K562 (cell line): ENCODE data around the gene EVC. TPM values are rescaled to one million over a fixed set of nuclear protein-coding genes. Genes with fewer than 3 reads are reported as not detected.

Source experiments
- ATAC-seq: fragments of 200-7000 bp; cut with Tn5 transposase; 3 replicates; pipeline ENCODE4 v1.9.1; 2020; ENCODE audit warnings: moderate library complexity
- BruUV-seq: library from RNA; stranded (reverse); fragments of 400-500 nt; replicated peaks from 2 replicates; lab custom pipeline; 2021; lab: Mats Ljungman, UMichigan
- CTCF ChIA-PET: fragments of 300-600 bp; formaldehyde crosslinking; extraction: SDS; loops from one replicate; lab custom pipeline; 2021; ENCODE audit warnings: low intra/inter-chr PET ratio; lab: Yijun Ruan, JAX
- POLR2A ChIA-PET: fragments of 300-600, 350-650 bp; sonication (Branson Sonifier 250); formaldehyde crosslinking; extraction: SDS; loops from one replicate; lab custom pipeline; 2021; ENCODE audit warnings: antibody characterized with exemption, inconsistent platforms; lab: Yijun Ruan, JAX
- DNase-seq, 4 experiments: peaks; one replicate each; pipeline versions ENCODE4 v3.0.0 to v3.0.0-alpha.2; 2011 to 2018; ENCODE audit warnings: low spot score in 3 of 4, mixed read lengths in 3 of 4; ENCODE audit errors: extremely low read depth in 1 of 4
- FAIRE-seq: peaks from 2 replicates; lab custom pipeline; 2011; peaks lifted over from hg19 to GRCh38; lab: Jason Lieb, UNC
- H2AFZ ChIP-seq: 2 replicates; pipeline ENCODE4 v1.6.0; 2011; ENCODE audit warnings: low read depth, low read length, control low read depth, inconsistent platforms
- H3K27ac ChIP-seq: fragments of 200-600 bp; 3 replicates; pipeline ENCODE4 v1.8.0; 2011; ENCODE audit warnings: low read depth, mild to moderate bottlenecking, control low read depth, inconsistent platforms, low read length, moderate library complexity, mixed read lengths; ENCODE audit errors: extremely low read depth
- H3K27me3 ChIP-seq, 2 experiments: fragments of 300-600 bp in 1 of 2; 2 replicates in 1 of 2; 3 replicates in 1 of 2; pipeline versions ENCODE4 v1.6.0 to v1.8.0; 2011; ENCODE audit warnings: inconsistent platforms in 2 of 2, low read length in 2 of 2, mild to moderate bottlenecking in 1 of 2, mixed read lengths in 1 of 2, moderate library complexity in 1 of 2; ENCODE audit not compliant: control insufficient read depth in 2 of 2, insufficient read depth in 2 of 2
- H3K36me3 ChIP-seq: fragments of 300-600 bp; 3 replicates; pipeline ENCODE4 v1.8.0; 2011; ENCODE audit warnings: mild to moderate bottlenecking, low read length, inconsistent platforms; ENCODE audit not compliant: control insufficient read depth, insufficient read depth
- H3K4me1 ChIP-seq, 2 experiments: fragments of 200-600 bp in 1 of 2; replicated peaks in 1 of 2; 2 replicates in 1 of 2; 3 replicates in 1 of 2; pipeline versions ENCODE4 v1.5.1 to v1.8.0; 2011; ENCODE audit warnings: inconsistent platforms in 2 of 2, low read length in 2 of 2, mild to moderate bottlenecking in 1 of 2, mixed read lengths in 1 of 2, moderate library complexity in 1 of 2; ENCODE audit not compliant: control insufficient read depth in 2 of 2, insufficient read depth in 2 of 2
- H3K4me2 ChIP-seq: 2 replicates; pipeline ENCODE4 v1.6.1; 2011; ENCODE audit warnings: low read length, control low read depth, inconsistent platforms, mixed read lengths; ENCODE audit not compliant: insufficient read depth
- H3K4me3 ChIP-seq: fragments of 200-600 bp; sonication (generic), shearing (Covaris generic); 2 replicates; pipeline ENCODE4 v1.5.1; 2016; ENCODE audit warnings: control low read depth, inconsistent platforms
- H3K79me2 ChIP-seq: fragments of 200-600 bp; 3 replicates; pipeline ENCODE4 v1.8.0; 2011; ENCODE audit warnings: low read length, inconsistent platforms; ENCODE audit not compliant: control insufficient read depth, insufficient read depth
- H3K9ac ChIP-seq, 2 experiments: 2 replicates each; pipeline versions ENCODE4 v1.6.0 to v1.6.1; 2011; ENCODE audit warnings: low read depth in 2 of 2, low read length in 2 of 2, control low read depth in 1 of 2, inconsistent platforms in 1 of 2, mild to moderate bottlenecking in 1 of 2, mixed read lengths in 1 of 2; ENCODE audit not compliant: insufficient read depth in 1 of 2
- H3K9me1 ChIP-seq: one replicate; pipeline ENCODE4 v1.6.0; 2011; ENCODE audit warnings: inconsistent platforms, mild to moderate bottlenecking, low read length, moderate library complexity; ENCODE audit not compliant: control insufficient read depth, insufficient read depth
- H3K9me3 ChIP-seq: replicated peaks from 2 replicates; pipeline ENCODE4 v1.5.1; 2011; ENCODE audit warnings: low read depth, low read length, inconsistent platforms; ENCODE audit not compliant: control insufficient read depth, insufficient read depth
- H4K20me1 ChIP-seq: replicated peaks from 2 replicates; pipeline ENCODE4 v1.6.1; 2011; ENCODE audit warnings: low read length, inconsistent platforms, mixed read lengths; ENCODE audit not compliant: control insufficient read depth, insufficient read depth
- BRD4 ChIP-seq: fragments of 200-600 bp; sonication (generic); IDR thresholded peaks from 2 replicates; pipeline ENCODE4 v1.6.1; 2017; ENCODE audit warnings: inconsistent platforms
- E2F1 ChIP-seq: sonication (generic); formaldehyde crosslinking; IDR thresholded peaks from 2 replicates; pipeline ENCODE4 v1.8.1; 2023; ENCODE audit warnings: mild to moderate bottlenecking, missing genetic modification reagents, moderate library complexity
- GATAD2B ChIP-seq: fragments of 450-650 bp; IDR thresholded peaks from 2 replicates; pipeline ENCODE4 v1.6.1; 2017; ENCODE audit warnings: mild to moderate bottlenecking, borderline replicate concordance
- GTF2F1 ChIP-seq: IDR thresholded peaks from 2 replicates; pipeline ENCODE4 v1.6.1; 2011; ENCODE audit warnings: low read depth, low read length, improper control_type of control experiment
- HNRNPK ChIP-seq: fragments of 200-400 bp; formaldehyde crosslinking; IDR thresholded peaks from one replicate; pipeline ENCODE4 v1.6.1; 2018; ENCODE audit warnings: mild to moderate bottlenecking, low read depth, low read length; ENCODE audit not compliant: poor library complexity, severe bottlenecking
- HNRNPLL ChIP-seq: fragments of 200-400 bp; formaldehyde crosslinking; IDR thresholded peaks from 2 replicates; pipeline ENCODE4 v1.6.1; 2017; ENCODE audit warnings: low read length, low read depth, mild to moderate bottlenecking; ENCODE audit not compliant: poor library complexity, severe bottlenecking
- MEIS2 ChIP-seq: fragments of 450-650 bp; IDR thresholded peaks from 2 replicates; pipeline ENCODE4 v1.6.1; 2014; ENCODE audit warnings: mild to moderate bottlenecking; ENCODE audit not compliant: partially characterized antibody
- RERE ChIP-seq: sonication (generic); formaldehyde crosslinking; IDR thresholded peaks from 2 replicates; pipeline ENCODE4 v1.8.0; 2023; ENCODE audit warnings: missing genetic modification reagents, mild to moderate bottlenecking, borderline replicate concordance
- SREBF2 ChIP-seq: sonication (generic); formaldehyde crosslinking; IDR thresholded peaks from 2 replicates; pipeline ENCODE4 v1.4.0; 2020; ENCODE audit warnings: mild to moderate bottlenecking, missing genetic modification reagents
- WHSC1 ChIP-seq: IDR thresholded peaks from one replicate; pipeline ENCODE4 v1.6.1; 2012; ENCODE audit warnings: low read length, control low read depth, inconsistent platforms
- ZFP30 ChIP-seq: fragments of 250-450 bp; sonication (Bioruptor Pico); IDR thresholded peaks from 2 replicates; pipeline ENCODE4 v1.8.0; 2022; ENCODE audit warnings: moderate library complexity, mild to moderate bottlenecking, inconsistent platforms, borderline replicate concordance
- ZFP36 ChIP-seq: fragments of 150-350 bp; IDR thresholded peaks from 2 replicates; pipeline ENCODE4 v1.6.1; 2018; ENCODE audit warnings: low read length, low read depth; ENCODE audit not compliant: partially characterized antibody
- ZNF121 ChIP-seq: sonication (generic); formaldehyde crosslinking; conservative IDR thresholded peaks from 2 replicates; pipeline ENCODE4 v1.8.0; 2022; ENCODE audit warnings: missing genetic modification reagents
- WGBS: fragments of 100-300 bp; shearing (Covaris generic); methylation state at CpG from one replicate; pipeline ENCODE4 v1.1.6; 2016; ENCODE audit warnings: low coverage, mixed read lengths; ENCODE audit not compliant: insufficient coverage; ENCODE audit errors: missing lambda C conversion rate; 5-methylcytosine and 5-hydroxymethylcytosine counted together
- in situ Hi-C: fragments of 300-500 bp; cut with MboI; formaldehyde crosslinking; loops from 4 replicates; pipeline ENCODE4 v1.15.0; 2018; ENCODE audit warnings: inconsistent platforms, mixed read lengths
- intact Hi-C: fragments of 100-400 bp; cut with micrococcal nuclease; formaldehyde crosslinking; loops from 2 replicates; pipeline ENCODE4 v1.14.2; 2022
- polyA plus RNA-seq, 8 experiments: library from polyadenylated mRNA; depleted of rRNA in 4 of 8; stranded (reverse) in 5 of 8; unstranded in 3 of 8; fragments of >200 nt; fragmentation: Nextera tagmentation in 2 of 8; fragmentation: Illumina TruSeq in 1 of 8; extraction: Ambion mirVana in 2 of 8; extraction: Trizol in 1 of 8; gene quantifications; 2 replicates each; pipeline versions ENCODE4 v1.2.1 to v1.2.3, GENCODE V29; 2011 to 2014; ENCODE audit warnings: inconsistent platforms in 1 of 8, missing spikeins in 1 of 8
- total RNA-seq, 7 experiments: library from RNA; depleted of rRNA in 6 of 7; stranded (reverse); fragments of >200 nt in 6 of 7; fragmentation: Illumina TruSeq in 2 of 7; extraction: Trizol in 2 of 7; gene quantifications; 2 replicates each; pipeline versions ENCODE4 v1.2.1 to v1.2.3, GENCODE V29; 2011 to 2021; ENCODE audit warnings: low replicate concordance in 1 of 7
- TF ChIP-seq, protein P1 (sequence below): fragments of 250-450 bp; sonication (Bioruptor Pico); IDR thresholded peaks from 2 replicates; pipeline ENCODE4 v1.5.0; 2021

EVC gene
- total and polyA plus RNA-seq, 9 of the 15 experiments (the other 6 are each of a cell fraction or from before 2014, with no cell fraction given) = 0.03 to 3.2 (median 1.1) TPM

DNA sequence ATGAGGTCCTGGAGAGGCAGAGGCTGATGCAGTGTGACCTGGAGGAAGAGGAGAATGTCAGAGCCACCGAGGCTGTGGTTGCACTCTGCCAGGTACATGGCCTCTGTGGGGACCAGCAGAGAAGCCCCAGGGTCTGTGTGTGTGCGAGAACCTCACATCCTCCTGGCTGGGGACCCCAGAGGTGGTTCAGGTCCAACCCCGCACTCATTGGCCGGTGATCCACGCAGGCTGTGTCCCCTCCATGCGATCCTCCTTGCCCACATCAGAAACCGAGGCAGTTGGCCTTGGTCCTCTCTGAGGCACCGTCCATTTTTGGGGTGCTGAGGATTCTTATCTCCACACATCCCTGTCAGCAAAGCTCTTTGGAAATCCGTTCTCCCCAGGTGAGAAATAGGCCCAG lies 45.3 kb downstream of the EVC start:
- Histone ChIP-seq H4K20me1 (no peaks in the 10 kb centered on the region; the same call in 1 of the 2 replicates), H3K4me3 (no peak overlapping the region), H3K79me2 (no peaks in the 10 kb centered on the region), H3K9me3 (no peaks in the 10 kb centered on the region), H3K9ac (no peak overlapping the region), H3K4me2 (no peak overlapping the region), H2AFZ (no peak overlapping the region), H3K27ac (no peak overlapping the region), H3K36me3 (no peaks in the 10 kb centered on the region), H3K27me3 (peaks cover 0 to 10% of the 10 kb centered on the region in 2 experiments; a peak in 1 of 5 replicates), H3K9me1 (no peaks in the 10 kb centered on the region), H3K4me1 (peaks cover 0 to 7% of the 10 kb centered on the region in 2 experiments; a peak in 2 of 5 replicates)
- CTCF ChIA-PET = no interaction called here
- POLR2A ChIA-PET = interaction anchor here (0.6 kb wide), 1 partner anchor 18 kb away, joined by 3 read pairs; no protein-coding TSS in a partner anchor
- no peak for DNase-seq
- intact Hi-C loops (no loop called here), in situ Hi-C loops (no loop called here)
- no peak for FAIRE-seq
- 11% methylated on average over 9 of the region's 9 CpGs for WGBS
- no peak for TF ChIP-seq BRD4
- TF ChIP-seq, protein P1, sequence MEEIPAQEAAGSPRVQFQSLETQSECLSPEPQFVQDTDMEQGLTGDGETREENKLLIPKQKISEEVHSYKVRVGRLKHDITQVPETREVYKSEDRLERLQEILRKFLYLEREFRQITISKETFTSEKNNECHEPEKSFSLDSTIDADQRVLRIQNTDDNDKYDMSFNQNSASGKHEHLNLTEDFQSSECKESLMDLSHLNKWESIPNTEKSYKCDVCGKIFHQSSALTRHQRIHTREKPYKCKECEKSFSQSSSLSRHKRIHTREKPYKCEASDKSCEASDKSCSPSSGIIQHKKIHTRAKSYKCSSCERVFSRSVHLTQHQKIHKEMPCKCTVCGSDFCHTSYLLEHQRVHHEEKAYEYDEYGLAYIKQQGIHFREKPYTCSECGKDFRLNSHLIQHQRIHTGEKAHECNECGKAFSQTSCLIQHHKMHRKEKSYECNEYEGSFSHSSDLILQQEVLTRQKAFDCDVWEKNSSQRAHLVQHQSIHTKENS = no peak
- no peak for TF ChIP-seq GTF2F1
- no peak for TF ChIP-seq ZFP30
- TF ChIP-seq ZNF121 (CRISPR knock-in tag) = no peak
- TF ChIP-seq GATAD2B = no peak
- TF ChIP-seq MEIS2 = no peak
- TF ChIP-seq HNRNPK = no peak
- TF ChIP-seq ZFP36 = no peak
- no peak for TF ChIP-seq RERE (CRISPR knock-in tag)
- no peak for TF ChIP-seq SREBF2
- no peak for TF ChIP-seq WHSC1
- no peak for TF ChIP-seq E2F1 (CRISPR knock-in tag)
- TF ChIP-seq HNRNPLL = no peak
- no peak for ATAC-seq
- no TSS peak for BruUV-seq
